Heart left ventricle (tissue), 16 donors: Measurements from ENCODE around the gene ENTPD7. TPM values are rescaled to one million over a fixed set of nuclear protein-coding genes. Genes with fewer than 3 reads are reported as not detected.

ENCODE experiments used
- ATAC-seq, 4 donors: fragments of 200-7000 bp; cut with Tn5 transposase; one replicate each; pipeline ENCODE4 v1.9.1; 2020 to 2022; ENCODE audit warnings: moderate library complexity in 4 of 4, mild to moderate bottlenecking in 3 of 4, moderate number of reproducible peaks in 1 of 4
- DNase-seq, 5 donors: peaks; one replicate each; pipeline ENCODE4 v3.0.0-alpha.2; 2020
- H3K27ac ChIP-seq, 12 donors: fragments of 200-600 bp; sonication (generic) in 4 of 12; one replicate each; pipeline versions ENCODE4 v1.5.0 to v1.8.0; 2016 to 2022; ENCODE audit warnings: mild to moderate bottlenecking in 2 of 12
- H3K27me3 ChIP-seq, 9 donors: fragments of 200-600 bp; sonication (generic) in 2 of 9; one replicate each; pipeline versions ENCODE4 v1.5.1 to v1.8.0; 2016 to 2022; ENCODE audit warnings: mild to moderate bottlenecking in 3 of 9
- H3K36me3 ChIP-seq, 9 donors: fragments of 200-600 bp; sonication (generic) in 2 of 9; one replicate each; pipeline versions ENCODE4 v1.5.0 to v1.8.0; 2018 to 2022; ENCODE audit warnings: mild to moderate bottlenecking in 2 of 9
- H3K4me1 ChIP-seq, 12 donors: fragments of 200-600 bp; sonication (generic) in 4 of 12; one replicate each; pipeline versions ENCODE4 v1.5.0 to v1.8.0; 2016 to 2022; ENCODE audit warnings: mild to moderate bottlenecking in 3 of 12
- H3K4me3 ChIP-seq, 12 donors: fragments of 200-600 bp; sonication (generic) in 4 of 12; one replicate each; pipeline versions ENCODE4 v1.5.0 to v1.8.0; 2017 to 2022; ENCODE audit warnings: mild to moderate bottlenecking in 9 of 12, moderate library complexity in 4 of 12
- H3K9me3 ChIP-seq, 12 donors: fragments of 200-600 bp; sonication (generic) in 4 of 12; one replicate each; pipeline versions ENCODE4 v1.5.0 to v1.8.0; 2016 to 2022; ENCODE audit warnings: mild to moderate bottlenecking in 1 of 12
- POLR2A ChIP-seq, 2 donors: fragments of 450-650 bp; IDR thresholded peaks; one replicate each; pipeline ENCODE4 v1.6.1; 2017; ENCODE audit warnings: antibody characterized with exemption in 2 of 2, mild to moderate bottlenecking in 2 of 2, moderate library complexity in 2 of 2
- WGBS, 4 donors: extraction: QIAGEN DNeasy Blood & Tissue Kit in 2 of 4; methylation state at CpG; one replicate each; pipeline versions ENCODE4 v1.1.5 to v1.1.7; 2013 to 2018; 5-methylcytosine and 5-hydroxymethylcytosine counted together
- intact Hi-C, 10 donors: fragments of 100-400 bp; cut with DNase I; formaldehyde crosslinking; loops; one replicate each; pipeline versions ENCODE4 v1.11.1 to v1.14.2; 2022
- polyA plus RNA-seq, 2 donors: library from polyadenylated mRNA; stranded (reverse); fragments of 200-250 nt; gene quantifications; one replicate each; pipeline ENCODE4 v1.2.3, GENCODE V29; 2013
- total RNA-seq, 9 donors: library from RNA; depleted of rRNA in 2 of 9; stranded (reverse); fragments of >200 nt in 2 of 9; fragmentation: NEBNext Ultra II Directional in 3 of 9; extraction: Animal tissue kit (Norgen Biotek cat#: 25700) in 3 of 9; gene quantifications; one replicate each; pipeline versions ENCODE4 v1.1.0 to v1.2.4, GENCODE V29; 2016 to 2023
- TF ChIP-seq, protein P1 (sequence below), 12 donors: fragments of 200-600 bp; sonication (generic) in 4 of 12; IDR thresholded peaks; one replicate each; pipeline versions ENCODE4 v1.5.0 to v1.8.0; 2018 to 2022; ENCODE audit warnings: antibody characterized with exemption in 12 of 12, mild to moderate bottlenecking in 5 of 12
- donor health status: ischemic (EF 13 %, LVEDD 7.1; RV severe dilation, severe dysfunction).
- donor health status: healthy with polysubstance abuse.
- donor health status: DM: no; HTN: yes; CAD: no.
- donor health status: DM: no; HTN: no; CAD: no.
- donor health status: ischemic (EF 25% LVEDD 6.9; RV normal size, moderate dysfunction).
- donor health status: ischemic (EF 25% LVEDD 5.7; RV mildly dilated, moderate dysfunction).
- donor health status: healthy.
- donor health status: DM: yes; HTN: yes; CAD: no.
- donor health status: ischemic (EF 35%, LVEDD 5.7; RV mildly dilated, moderate dysfunction).
- donor health status: nonischemic (EF 11% LVEDD 7.7; RV severe dilation, severe dysfunction).
- donor health status: DM: yes; HTN: yes; CAD: no.
- donor health status: PGD.
- donor health status: ischemic (EF 29% LVEDD 5.4; RV normal size, mild dysfunction).
- donor health status: nonischemic (EF 23%, LVEDD 6.1; RV moderate dilation, normal function).

Gene ENTPD7
- total and polyA plus RNA-seq, 11 donors, result 0.23 to 5.6 (median 2.7) TPM

DNA sequence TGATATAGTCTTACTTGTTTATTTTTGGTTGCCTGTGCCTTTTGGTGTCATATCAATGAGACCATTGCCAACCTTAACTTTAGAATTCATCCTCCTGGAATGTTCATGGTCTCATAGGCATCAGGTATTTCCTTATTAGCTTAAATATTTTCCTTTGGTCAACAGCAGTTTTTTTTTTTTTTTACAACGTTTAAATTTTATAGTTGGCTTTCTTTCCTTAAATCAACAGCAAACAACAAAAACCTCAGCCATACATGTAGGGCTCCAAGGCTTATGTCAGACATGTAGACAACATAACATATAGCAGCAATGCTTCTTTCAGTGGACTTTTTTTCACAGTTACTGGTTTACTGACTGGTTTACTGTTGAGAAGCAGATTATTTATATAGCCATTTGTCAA, 22.7 kb downstream of the ENTPD7 start:
- Histone ChIP-seq H3K4me3 (no peak overlapping the region), H3K27me3 (no peaks in the 10 kb centered on the region), H3K27ac (no peak overlapping the region), H3K4me1 (peaks cover 0 to 9% (median 0%) of the 10 kb centered on the region in 12 donors), H3K36me3 (peaks cover 0 to 70% (median 31%) of the 10 kb centered on the region in 9 donors), H3K9me3 (no peaks in the 10 kb centered on the region)
- intact Hi-C loops, result no loop called here
- WGBS, 4 donors, result 63 to 78% (median 73%) methylated on average over 1 of the region's 1 CpG
- no peak for ATAC-seq
- TF ChIP-seq, protein P1, sequence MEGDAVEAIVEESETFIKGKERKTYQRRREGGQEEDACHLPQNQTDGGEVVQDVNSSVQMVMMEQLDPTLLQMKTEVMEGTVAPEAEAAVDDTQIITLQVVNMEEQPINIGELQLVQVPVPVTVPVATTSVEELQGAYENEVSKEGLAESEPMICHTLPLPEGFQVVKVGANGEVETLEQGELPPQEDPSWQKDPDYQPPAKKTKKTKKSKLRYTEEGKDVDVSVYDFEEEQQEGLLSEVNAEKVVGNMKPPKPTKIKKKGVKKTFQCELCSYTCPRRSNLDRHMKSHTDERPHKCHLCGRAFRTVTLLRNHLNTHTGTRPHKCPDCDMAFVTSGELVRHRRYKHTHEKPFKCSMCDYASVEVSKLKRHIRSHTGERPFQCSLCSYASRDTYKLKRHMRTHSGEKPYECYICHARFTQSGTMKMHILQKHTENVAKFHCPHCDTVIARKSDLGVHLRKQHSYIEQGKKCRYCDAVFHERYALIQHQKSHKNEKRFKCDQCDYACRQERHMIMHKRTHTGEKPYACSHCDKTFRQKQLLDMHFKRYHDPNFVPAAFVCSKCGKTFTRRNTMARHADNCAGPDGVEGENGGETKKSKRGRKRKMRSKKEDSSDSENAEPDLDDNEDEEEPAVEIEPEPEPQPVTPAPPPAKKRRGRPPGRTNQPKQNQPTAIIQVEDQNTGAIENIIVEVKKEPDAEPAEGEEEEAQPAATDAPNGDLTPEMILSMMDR (IDR thresholded peaks at IDR 0.05), result no peak
- no peak for TF ChIP-seq POLR2A (IDR thresholded peaks at IDR 0.05)
- no peak for DNase-seq

DNA sequence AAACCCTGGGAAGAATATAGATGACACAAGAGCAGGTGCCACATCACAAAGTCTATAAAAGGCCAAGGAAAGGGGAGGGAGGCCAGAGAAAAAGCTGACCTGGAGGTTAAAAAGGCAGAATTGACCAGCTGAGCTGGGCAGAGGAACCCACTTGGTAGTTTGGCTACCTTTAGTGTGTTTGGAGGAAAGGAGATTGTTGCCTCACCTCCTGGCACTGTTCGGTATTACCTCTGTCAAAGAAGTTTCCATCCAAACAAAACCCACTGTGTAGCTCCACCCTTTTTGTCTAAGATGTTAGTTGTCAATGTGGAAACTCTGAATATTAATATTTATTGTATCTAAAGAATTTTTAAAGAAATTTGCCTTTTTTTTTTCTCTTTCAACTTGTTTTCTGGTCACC, 23.4 kb downstream of the ENTPD7 start:
- no peaks in the 10 kb centered on the region for H3K27me3 ChIP-seq
- intact Hi-C loops, result no loop called here
- no peak for ATAC-seq
- no peaks in the 10 kb centered on the region for H3K9me3 ChIP-seq
- H3K4me1 ChIP-seq, result peaks cover 0 to 9% (median 0%) of the 10 kb centered on the region in 12 donors
- TF ChIP-seq, protein P1 (IDR thresholded peaks at IDR 0.05), result no peak
- no peak for TF ChIP-seq POLR2A (IDR thresholded peaks at IDR 0.05)
- peaks cover 0 to 73% (median 34%) of the 10 kb centered on the region in 9 donors for H3K36me3 ChIP-seq
- no peak for DNase-seq
- no peak overlapping the region for H3K4me3 ChIP-seq
- WGBS, 4 donors, result 83 to 96% (median 86%) methylated on average over 1 of the region's 1 CpG
- H3K27ac ChIP-seq, result no peak overlapping the region

DNA sequence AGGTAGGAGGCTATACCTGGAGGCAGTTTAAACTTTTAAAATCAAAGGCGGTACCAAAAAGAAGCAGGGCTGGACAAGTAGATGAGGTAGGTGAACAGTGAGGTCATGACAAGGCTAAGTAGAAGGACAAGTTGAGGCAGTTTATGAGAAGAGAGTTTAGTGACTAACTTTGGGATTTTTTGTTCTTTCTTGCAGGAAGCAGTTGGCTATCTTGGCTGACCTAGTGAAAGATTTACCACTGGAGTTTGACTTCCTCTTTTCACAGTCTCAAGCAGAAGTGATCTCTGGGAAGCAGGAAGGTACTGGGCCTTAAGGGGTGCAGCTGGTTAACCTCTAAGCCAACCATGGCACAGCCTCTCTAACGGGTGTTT, 26.3 kb downstream of the ENTPD7 start:
- Histone ChIP-seq H3K4me3 (no peak overlapping the region), H3K4me1 (peaks cover 0 to 9% (median 0%) of the 10 kb centered on the region in 12 donors), H3K9me3 (no peaks in the 10 kb centered on the region), H3K36me3 (peaks cover 0 to 72% (median 37%) of the 10 kb centered on the region in 9 donors), H3K27me3 (no peaks in the 10 kb centered on the region), H3K27ac (peak overlapping the region in 1 of 12 donors; percentile 42)
- ATAC-seq, result peak in 1 of 4 donors; percentile 77
- 76 to 88% (median 82%) methylated on average over 2 of the region's 2 CpGs for WGBS, 4 donors
- TF ChIP-seq, protein P1 (IDR thresholded peaks at IDR 0.05), result no peak
- no peak for TF ChIP-seq POLR2A (IDR thresholded peaks at IDR 0.05)
- DNase-seq, result no peak
- intact Hi-C loops, result no loop called here

DNA sequence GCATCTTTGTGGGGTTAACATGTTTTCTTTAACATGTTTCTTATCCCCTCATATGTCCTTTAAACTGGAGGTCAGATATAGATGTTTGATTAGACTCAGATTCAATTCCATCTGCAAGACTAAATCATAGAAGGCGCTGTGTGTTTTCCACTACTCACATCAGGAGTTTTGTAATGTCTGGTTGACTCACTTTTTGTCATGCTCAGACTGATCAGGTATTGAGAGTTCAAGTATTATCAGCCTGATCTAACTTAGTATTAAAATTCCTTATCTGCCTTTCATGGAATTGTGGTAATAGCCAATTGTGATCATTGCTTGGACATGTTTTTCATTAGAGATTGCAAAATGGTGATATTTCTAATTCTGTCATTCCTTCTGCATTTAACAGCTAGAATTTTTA, 30.2 kb downstream of the ENTPD7 start:
- no peaks in the 10 kb centered on the region for H3K9me3 ChIP-seq
- no peaks in the 10 kb centered on the region for H3K27me3 ChIP-seq
- H3K4me3 ChIP-seq, result no peak overlapping the region
- ATAC-seq (no peak), DNase-seq (no peak)
- no peak for TF ChIP-seq POLR2A (IDR thresholded peaks at IDR 0.05)
- TF ChIP-seq, protein P1 (IDR thresholded peaks at IDR 0.05), result no peak
- H3K27ac ChIP-seq, result no peak overlapping the region
- intact Hi-C loops, result no loop called here
- peaks cover 0 to 75% (median 48%) of the 10 kb centered on the region in 9 donors for H3K36me3 ChIP-seq
- peaks cover 0 to 9% (median 0%) of the 10 kb centered on the region in 12 donors for H3K4me1 ChIP-seq
- 96 to 100% (median 99%) methylated on average over 1 of the region's 1 CpG for WGBS, 4 donors
